ENCODE measurements around the gene ENDOV. TPM values are rescaled to one million over a fixed set of nuclear protein-coding genes. Genes with fewer than 3 reads are reported as not detected.

Gene ENDOV
- total RNA-seq, 1 experiment from 2014 or later = 14.1 TPM

DNA sequence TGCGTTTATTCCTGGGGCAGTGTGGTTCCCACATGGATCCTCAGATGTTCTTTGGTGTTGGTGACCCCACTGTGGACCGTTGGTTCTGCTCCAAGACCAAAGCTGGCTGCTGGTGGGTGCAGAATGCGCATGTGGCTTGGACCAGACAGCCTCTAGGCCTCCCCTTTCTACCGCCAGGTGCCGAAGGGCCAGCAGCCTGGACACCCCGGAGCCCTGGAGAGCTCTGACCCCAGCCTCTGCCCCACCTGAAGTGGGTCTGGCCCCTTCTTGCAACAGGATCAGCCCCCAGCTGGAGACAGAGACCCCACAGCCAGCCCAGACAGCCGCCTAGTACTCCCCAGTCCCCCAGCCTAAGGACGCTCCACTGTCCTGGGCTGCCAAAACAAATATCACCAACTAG is 43.0 kb downstream of the ENDOV start:
- no TSS peak for BruUV-seq (replicated peaks)
- H3K4me3 ChIP-seq (ENCODE audit: low read depth, low read length, poor library complexity, severe bottlenecking) = no peak overlapping the region
- no peak overlapping the region for H3K27ac ChIP-seq (ENCODE audit: low read depth, low read length, poor library complexity, severe bottlenecking)
- H3K9me3 ChIP-seq (ENCODE audit: low read depth, low read length, poor library complexity, severe bottlenecking) = no peaks in the 10 kb centered on the region
- peaks cover 3% of the 10 kb centered on the region for H3K4me1 ChIP-seq (ENCODE audit: insufficient read depth, low read length, poor library complexity, severe bottlenecking)
- H3K27me3 ChIP-seq (replicated peaks; ENCODE audit: insufficient read depth, low read depth, low read length, poor library complexity) = no peaks in the 10 kb centered on the region
- intact Hi-C loops (cut with micrococcal nuclease; ENCODE audit: unreplicated experiment) = no loop called here
- ChIA-PET POLR2A (ENCODE audit: low non-redundant PET) (no interaction called here), CTCF (no interaction called here)
- DNase-seq (ENCODE audit: low spot score) = no peak
- TF ChIP-seq, protein P1, sequence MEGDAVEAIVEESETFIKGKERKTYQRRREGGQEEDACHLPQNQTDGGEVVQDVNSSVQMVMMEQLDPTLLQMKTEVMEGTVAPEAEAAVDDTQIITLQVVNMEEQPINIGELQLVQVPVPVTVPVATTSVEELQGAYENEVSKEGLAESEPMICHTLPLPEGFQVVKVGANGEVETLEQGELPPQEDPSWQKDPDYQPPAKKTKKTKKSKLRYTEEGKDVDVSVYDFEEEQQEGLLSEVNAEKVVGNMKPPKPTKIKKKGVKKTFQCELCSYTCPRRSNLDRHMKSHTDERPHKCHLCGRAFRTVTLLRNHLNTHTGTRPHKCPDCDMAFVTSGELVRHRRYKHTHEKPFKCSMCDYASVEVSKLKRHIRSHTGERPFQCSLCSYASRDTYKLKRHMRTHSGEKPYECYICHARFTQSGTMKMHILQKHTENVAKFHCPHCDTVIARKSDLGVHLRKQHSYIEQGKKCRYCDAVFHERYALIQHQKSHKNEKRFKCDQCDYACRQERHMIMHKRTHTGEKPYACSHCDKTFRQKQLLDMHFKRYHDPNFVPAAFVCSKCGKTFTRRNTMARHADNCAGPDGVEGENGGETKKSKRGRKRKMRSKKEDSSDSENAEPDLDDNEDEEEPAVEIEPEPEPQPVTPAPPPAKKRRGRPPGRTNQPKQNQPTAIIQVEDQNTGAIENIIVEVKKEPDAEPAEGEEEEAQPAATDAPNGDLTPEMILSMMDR (conservative IDR thresholded peaks at IDR 0.05; ENCODE audit: low read depth, low read length) = no peak
- no peak for TF ChIP-seq EZH2 (IDR thresholded peaks at IDR 0.05; ENCODE audit: borderline replicate concordance, low read depth, low read length, poor library complexity, severe bottlenecking)
- H3K36me3 ChIP-seq (ENCODE audit: insufficient read depth, low read length, poor library complexity, severe bottlenecking) = no peaks in the 10 kb centered on the region

DNA sequence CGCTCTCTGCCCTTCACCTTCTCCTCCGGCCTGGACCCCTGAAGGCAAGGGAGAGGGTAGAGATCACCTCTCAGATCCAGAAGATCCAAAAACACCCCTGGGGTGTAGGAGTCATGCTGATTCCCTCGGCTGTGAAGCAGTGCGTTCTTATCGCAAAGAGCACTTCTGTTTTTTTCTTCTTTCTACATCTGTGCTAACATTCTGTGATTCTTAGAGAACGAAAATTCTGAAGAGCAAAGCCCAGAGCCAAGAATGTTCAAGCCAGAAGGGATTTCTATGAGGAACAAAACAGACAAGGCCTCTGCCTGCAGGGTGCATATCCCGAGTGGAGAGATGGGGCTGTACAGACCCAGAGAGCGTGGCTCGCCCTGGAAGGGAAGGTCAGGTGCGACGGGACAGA is 44.3 kb downstream of the ENDOV start:
- BruUV-seq (replicated peaks) = no TSS peak
- Histone ChIP-seq H3K4me3 (ENCODE audit: low read depth, low read length, poor library complexity, severe bottlenecking) (no peak overlapping the region), H3K27ac (ENCODE audit: low read depth, low read length, poor library complexity, severe bottlenecking) (no peak overlapping the region), H3K27me3 (replicated peaks; ENCODE audit: insufficient read depth, low read depth, low read length, poor library complexity) (no peaks in the 10 kb centered on the region), H3K9me3 (ENCODE audit: low read depth, low read length, poor library complexity, severe bottlenecking) (no peaks in the 10 kb centered on the region), H3K4me1 (ENCODE audit: insufficient read depth, low read length, poor library complexity, severe bottlenecking) (no peaks in the 10 kb centered on the region), H3K36me3 (ENCODE audit: insufficient read depth, low read length, poor library complexity, severe bottlenecking) (no peaks in the 10 kb centered on the region)
- no peak for DNase-seq (ENCODE audit: low spot score)
- ChIA-PET CTCF (no interaction called here), POLR2A (ENCODE audit: low non-redundant PET) (no interaction called here)
- intact Hi-C loops (cut with micrococcal nuclease; ENCODE audit: unreplicated experiment) = no loop called here
- TF ChIP-seq EZH2 (IDR thresholded peaks at IDR 0.05; ENCODE audit: borderline replicate concordance, low read depth, low read length, poor library complexity, severe bottlenecking) = no peak
- TF ChIP-seq, protein P1 (conservative IDR thresholded peaks at IDR 0.05; ENCODE audit: low read depth, low read length) = no peak

DNA sequence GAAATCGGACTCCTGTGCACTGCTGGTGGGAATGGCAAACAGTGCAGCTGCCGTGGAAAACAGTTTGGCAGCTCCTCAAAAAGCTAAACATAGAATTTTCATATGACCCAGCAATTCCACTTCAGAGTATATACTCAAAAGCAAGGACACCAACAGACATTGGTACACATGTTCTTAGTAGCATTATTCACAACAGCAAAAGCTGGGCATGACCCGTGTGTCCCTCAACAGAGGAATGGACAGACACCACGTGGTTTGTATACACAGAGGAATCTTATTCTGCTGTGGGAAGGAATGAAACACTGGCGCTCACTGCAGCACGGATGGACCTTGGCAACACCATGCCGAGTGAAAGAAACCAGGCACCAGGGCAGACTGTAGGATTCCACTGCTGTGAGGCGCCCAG is 45.5 kb downstream of the ENDOV start:
- intact Hi-C loops (cut with micrococcal nuclease; ENCODE audit: unreplicated experiment) = no loop called here
- no peak overlapping the region for H3K27ac ChIP-seq (ENCODE audit: low read depth, low read length, poor library complexity, severe bottlenecking)
- no peaks in the 10 kb centered on the region for H3K9me3 ChIP-seq (ENCODE audit: low read depth, low read length, poor library complexity, severe bottlenecking)
- H3K4me3 ChIP-seq (ENCODE audit: low read depth, low read length, poor library complexity, severe bottlenecking) = no peak overlapping the region
- DNase-seq (ENCODE audit: low spot score) = no peak
- TF ChIP-seq EZH2 (IDR thresholded peaks at IDR 0.05; ENCODE audit: borderline replicate concordance, low read depth, low read length, poor library complexity, severe bottlenecking) = no peak
- TF ChIP-seq, protein P1 (conservative IDR thresholded peaks at IDR 0.05; ENCODE audit: low read depth, low read length) = no peak
- peaks cover 5% of the 10 kb centered on the region for H3K27me3 ChIP-seq (replicated peaks; ENCODE audit: insufficient read depth, low read depth, low read length, poor library complexity)
- no peaks in the 10 kb centered on the region for H3K4me1 ChIP-seq (ENCODE audit: insufficient read depth, low read length, poor library complexity, severe bottlenecking)
- ChIA-PET CTCF (no interaction called here), POLR2A (ENCODE audit: low non-redundant PET) (no interaction called here)
- no TSS peak for BruUV-seq (replicated peaks)
- no peaks in the 10 kb centered on the region for H3K36me3 ChIP-seq (ENCODE audit: insufficient read depth, low read length, poor library complexity, severe bottlenecking)
